ENCODE data around the gene ZIC4.

ZIC4 gene

DNA sequence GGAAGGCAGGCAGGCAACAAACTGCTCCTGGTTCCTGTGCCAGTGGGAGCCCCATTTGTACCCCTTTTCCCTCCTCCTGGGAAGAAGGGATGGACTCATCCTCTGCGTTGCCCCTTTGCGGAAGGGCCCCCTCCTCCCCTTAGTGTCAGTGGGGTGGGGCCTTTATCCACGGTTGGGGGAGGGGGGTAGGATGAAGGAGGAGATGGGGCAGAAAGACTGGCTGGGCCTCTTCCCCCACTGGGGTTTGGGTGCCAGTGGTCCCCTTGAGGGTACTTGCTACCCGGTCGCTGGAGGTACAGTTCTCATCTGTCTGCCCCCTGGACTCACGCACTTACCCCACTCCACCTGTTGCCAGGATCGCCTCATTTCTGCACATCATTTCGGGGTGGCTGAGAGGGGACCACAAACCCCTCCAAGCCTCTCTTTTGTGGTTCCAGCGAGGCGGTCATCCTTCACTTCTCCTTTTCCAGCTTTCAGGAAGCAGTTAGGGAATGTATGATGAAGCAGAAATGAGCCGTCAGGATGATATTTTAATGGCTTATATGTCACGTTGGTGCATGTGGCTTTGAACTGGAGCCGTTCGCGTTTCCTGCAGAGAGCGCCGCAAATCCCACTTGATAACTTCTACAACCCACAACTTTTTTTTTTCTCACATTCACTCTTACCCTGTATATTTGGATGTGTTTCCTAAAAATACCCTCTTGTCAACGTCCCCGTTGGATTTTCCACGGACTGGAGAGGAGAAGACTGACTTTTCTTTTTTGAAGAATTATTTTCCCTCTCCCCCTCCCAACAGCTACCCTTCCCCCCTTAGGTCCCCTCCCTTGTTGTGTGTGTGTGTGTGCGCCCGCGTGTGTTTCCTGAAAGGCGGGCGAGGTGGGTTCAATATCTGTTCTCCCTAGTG lies at the start of gene ZIC4:
ZIC4 (minus strand) TSS at position 516 of the 904 bp plus-strand sequence. CDS start 3,746 bp downstream, outside the sequence.
- TF ChIP-seq, protein P1, sequence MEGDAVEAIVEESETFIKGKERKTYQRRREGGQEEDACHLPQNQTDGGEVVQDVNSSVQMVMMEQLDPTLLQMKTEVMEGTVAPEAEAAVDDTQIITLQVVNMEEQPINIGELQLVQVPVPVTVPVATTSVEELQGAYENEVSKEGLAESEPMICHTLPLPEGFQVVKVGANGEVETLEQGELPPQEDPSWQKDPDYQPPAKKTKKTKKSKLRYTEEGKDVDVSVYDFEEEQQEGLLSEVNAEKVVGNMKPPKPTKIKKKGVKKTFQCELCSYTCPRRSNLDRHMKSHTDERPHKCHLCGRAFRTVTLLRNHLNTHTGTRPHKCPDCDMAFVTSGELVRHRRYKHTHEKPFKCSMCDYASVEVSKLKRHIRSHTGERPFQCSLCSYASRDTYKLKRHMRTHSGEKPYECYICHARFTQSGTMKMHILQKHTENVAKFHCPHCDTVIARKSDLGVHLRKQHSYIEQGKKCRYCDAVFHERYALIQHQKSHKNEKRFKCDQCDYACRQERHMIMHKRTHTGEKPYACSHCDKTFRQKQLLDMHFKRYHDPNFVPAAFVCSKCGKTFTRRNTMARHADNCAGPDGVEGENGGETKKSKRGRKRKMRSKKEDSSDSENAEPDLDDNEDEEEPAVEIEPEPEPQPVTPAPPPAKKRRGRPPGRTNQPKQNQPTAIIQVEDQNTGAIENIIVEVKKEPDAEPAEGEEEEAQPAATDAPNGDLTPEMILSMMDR (IDR thresholded peaks at IDR 0.05; ENCODE audit: insufficient read depth, low read depth, low read length, missing control alignments): no peak
- H3K4me3 ChIP-seq (ENCODE audit: low read length): no peak within 1 kb of the TSS
- DNase-seq (ENCODE audit: low read depth): no peak

DNA sequence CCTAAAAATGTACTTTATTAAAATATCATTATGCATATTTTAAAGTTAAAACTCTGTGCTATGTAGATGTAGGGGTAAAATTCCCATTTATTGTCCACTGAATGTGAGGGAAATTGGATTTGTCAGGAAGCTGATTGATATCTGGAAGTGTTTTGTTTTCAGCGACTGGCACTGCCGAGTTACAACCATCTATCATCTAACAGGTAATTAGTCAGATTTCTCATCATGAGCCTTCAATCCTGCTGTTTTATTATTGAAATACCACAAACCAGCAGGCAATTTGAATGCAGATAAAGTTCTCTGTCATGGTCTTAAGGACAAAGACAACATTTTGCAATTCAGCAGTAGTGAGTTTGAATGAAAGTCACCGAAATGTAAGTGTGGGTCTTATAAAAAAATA lies 43.3 kb upstream of the ZIC4 start:
- no peak for DNase-seq (ENCODE audit: low read depth)
- TF ChIP-seq, protein P1 (IDR thresholded peaks at IDR 0.05; ENCODE audit: insufficient read depth, low read depth, low read length, missing control alignments): no peak

DNA sequence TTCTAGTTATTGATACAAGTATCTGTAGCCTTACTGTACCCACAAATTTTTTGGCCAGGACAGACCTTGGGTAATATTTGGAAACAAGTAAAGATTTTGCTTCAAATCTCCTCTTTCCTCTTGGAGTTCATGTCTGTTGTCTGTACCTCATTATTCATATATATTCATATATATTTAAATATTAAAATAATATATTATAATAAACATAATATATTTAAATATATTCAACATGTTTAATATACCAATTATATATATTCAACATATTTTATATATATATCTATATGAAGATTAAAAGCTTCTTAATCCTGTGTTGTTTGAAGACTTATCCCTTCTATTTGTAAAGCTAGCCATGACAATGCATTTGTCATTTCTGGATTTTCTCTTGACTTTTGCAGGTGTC lies 40.9 kb upstream of the ZIC4 start:
- TF ChIP-seq, protein P1 (IDR thresholded peaks at IDR 0.05; ENCODE audit: insufficient read depth, low read depth, low read length, missing control alignments): no peak

More for the DNA sequence above, 43.3 kb upstream of the ZIC4 start:
- no peak overlapping the region for H3K4me3 ChIP-seq (ENCODE audit: low read length)

DNA sequence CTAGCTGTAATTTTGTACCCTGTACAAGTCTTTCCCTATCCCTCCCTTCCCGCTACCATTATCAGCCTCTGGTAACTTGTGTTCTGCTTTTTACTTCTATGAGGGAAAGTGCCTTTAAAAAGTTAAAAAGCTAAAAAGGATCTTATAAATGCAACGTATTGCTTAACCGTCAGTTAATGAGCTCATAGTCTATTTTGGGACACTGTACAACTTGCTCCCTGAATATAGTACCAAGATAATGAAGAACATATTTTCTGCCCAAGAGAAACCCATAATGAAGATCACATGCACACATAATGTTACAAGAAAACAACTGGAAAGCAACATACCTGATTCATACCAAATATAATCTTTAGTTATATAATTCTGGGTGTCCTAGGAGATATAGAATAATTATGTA lies 25.4 kb upstream of the ZIC4 start:
- no peak overlapping the region for H3K4me3 ChIP-seq (ENCODE audit: low read length)
- no peak for DNase-seq (ENCODE audit: low read depth)
- TF ChIP-seq, protein P1 (IDR thresholded peaks at IDR 0.05; ENCODE audit: insufficient read depth, low read depth, low read length, missing control alignments): no peak

More for the DNA sequence above, 40.9 kb upstream of the ZIC4 start:
- no peak for DNase-seq (ENCODE audit: low read depth)
- no peak overlapping the region for H3K4me3 ChIP-seq (ENCODE audit: low read length)

DNA sequence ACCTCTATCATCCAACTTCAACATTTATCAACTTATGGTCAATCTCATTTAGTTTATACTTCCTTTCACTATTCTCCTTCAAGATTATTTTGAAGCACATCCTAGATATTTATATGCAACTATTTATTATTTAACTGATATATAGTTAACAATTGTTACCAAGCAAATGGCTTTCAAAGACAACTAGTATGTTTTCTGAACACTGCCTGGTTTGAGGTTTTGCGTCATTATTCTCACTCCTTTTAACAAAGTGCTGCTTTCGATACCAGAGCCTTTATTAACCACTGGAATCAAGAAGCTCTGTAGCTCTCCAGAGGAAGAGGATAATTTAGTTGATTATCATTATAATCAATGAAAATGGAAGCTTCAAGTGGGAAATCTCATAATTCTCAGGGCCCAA lies 22.4 kb upstream of the ZIC4 start:
- TF ChIP-seq, protein P1 (IDR thresholded peaks at IDR 0.05; ENCODE audit: insufficient read depth, low read depth, low read length, missing control alignments): no peak
- no peak for DNase-seq (ENCODE audit: low read depth)
- no peak overlapping the region for H3K4me3 ChIP-seq (ENCODE audit: low read length)

DNA sequence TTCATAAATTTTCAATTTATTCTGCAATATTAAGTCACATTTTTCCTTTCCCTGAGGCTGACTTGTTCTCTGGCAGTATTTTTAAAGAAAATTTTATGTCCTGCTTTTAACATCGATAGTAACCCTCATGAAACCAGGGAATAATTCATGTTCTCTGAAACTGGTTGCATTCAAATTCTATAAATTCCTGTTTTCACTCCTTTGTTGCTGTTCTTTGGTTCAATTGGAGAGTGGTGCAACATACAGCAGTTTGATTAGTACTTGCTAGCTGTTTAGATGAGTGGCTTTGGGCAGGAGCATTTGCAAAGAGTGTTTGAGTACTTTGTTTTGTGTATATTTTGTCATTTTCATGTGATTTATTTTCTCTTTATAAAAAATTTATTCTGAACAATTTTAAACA lies 22.0 kb upstream of the ZIC4 start:
- DNase-seq (ENCODE audit: low read depth): no peak
- TF ChIP-seq, protein P1 (IDR thresholded peaks at IDR 0.05; ENCODE audit: insufficient read depth, low read depth, low read length, missing control alignments): no peak

More for the DNA sequence above, 22.0 kb upstream of the ZIC4 start:
- no peak overlapping the region for H3K4me3 ChIP-seq (ENCODE audit: low read length)

Data from epithelial cell of esophagus (primary cell).